NCI-H510A treated with DMSO at 0.1 percent for 48 hours (cell line): ENCODE results near the gene SLC17A2.
"Not testable (repeated sequence)": the region's sequence is repeated elsewhere in the genome, so short reads cannot be mapped to it uniquely, and the experiment has no call there.

Source experiments
- DNase-seq: peaks from one replicate; lab custom pipeline; 2025; lab: John Stamatoyannopoulos, UW

Gene SLC17A2

GRCh38 chr6:25951296-25952032, 21.0 kb upstream of the SLC17A2 start:
- DNase-seq: no peak

DNA sequence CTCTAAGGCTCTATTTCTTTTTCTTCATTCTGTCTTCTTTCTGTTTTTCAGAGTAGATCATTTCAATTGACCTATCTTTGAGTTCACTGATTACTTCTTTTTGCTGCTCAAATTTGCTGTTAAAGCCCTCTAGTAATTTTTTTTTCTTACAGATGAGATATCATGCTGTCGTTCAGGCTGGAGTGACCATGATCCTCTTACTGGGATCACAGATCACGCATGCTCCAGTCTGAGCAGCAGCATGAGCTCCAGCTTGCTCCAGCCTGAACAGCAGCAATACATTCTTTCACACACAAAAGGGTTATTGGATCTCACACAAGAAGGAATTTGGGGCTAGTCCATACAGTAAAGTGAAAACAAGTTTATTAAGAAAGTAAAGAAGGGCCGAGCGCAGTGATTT, 19.8 kb upstream of the SLC17A2 start:
- no peak for DNase-seq

GRCh38 chr6:25949695-25950094, 19.2 kb upstream of the SLC17A2 start:
- no peak for DNase-seq

- not testable (repeated sequence) for DNase-seq
Observed at GRCh38 chr6:25947492-25947891, 17.0 kb upstream of the SLC17A2 start.

DNA sequence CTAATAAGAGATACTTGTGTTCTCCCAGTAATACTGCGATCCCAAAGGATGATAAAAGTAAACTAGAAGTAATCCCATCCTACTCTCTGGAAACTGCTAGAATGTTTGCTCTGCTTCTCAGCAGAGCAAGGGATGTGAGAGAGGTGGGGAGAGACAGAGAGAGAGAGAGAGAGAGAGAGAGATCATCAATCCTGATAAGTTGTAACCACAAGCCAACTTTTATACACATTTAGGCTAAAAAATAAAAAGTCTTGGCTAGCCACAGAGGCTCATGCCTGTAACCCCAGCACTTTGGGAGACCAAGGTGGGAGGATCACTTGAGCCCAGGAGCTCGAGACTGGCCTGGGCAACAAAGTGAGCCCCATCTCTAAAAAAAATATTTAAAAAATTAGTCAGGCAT, 16.1 kb upstream of the SLC17A2 start:
- DNase-seq: no peak

DNA sequence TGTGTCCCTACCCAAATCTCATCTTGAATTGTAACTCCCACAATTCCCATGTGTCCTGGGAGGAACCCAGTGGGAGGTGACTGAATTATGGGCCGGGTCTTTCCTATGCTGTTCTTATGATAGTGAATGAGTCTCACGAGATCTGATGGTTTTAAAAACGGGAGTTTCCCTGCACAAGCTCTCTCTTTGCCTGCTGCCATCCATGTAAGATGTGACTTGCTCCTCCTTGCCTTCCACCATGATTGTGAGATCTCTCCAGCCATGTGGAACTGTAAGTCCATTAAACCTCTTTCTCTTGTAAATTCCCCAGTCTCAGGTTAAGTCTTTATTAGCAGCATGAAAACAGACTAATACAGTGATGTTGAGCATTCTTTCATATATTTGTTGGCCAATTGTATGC, 15.2 kb upstream of the SLC17A2 start:
- DNase-seq: not testable (repeated sequence)

- no peak for DNase-seq
Observed at GRCh38 chr6:25944688-25945574, 14.4 kb upstream of the SLC17A2 start.

DNA sequence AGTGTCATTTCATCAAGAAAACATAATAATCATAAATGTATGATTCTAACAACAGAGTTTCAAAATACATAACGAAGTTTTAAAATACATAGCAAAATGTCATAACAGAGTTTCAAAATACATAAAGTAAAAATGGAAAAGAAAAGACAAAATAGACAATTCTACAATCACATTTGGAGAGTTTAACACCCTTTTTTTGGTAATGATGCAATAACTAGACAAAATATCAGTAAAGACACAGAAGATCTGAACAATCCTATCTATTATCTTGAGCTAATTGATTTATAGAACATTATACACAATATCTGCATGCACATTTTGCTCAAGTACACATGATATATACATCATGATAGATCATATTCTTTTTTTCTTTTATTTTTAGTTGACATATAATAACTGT, 13.4 kb upstream of the SLC17A2 start:
- DNase-seq: no peak

GRCh38 chr6:25942561-25943147, 12.2 kb upstream of the SLC17A2 start:
- peak; percentile 34 for DNase-seq

DNA sequence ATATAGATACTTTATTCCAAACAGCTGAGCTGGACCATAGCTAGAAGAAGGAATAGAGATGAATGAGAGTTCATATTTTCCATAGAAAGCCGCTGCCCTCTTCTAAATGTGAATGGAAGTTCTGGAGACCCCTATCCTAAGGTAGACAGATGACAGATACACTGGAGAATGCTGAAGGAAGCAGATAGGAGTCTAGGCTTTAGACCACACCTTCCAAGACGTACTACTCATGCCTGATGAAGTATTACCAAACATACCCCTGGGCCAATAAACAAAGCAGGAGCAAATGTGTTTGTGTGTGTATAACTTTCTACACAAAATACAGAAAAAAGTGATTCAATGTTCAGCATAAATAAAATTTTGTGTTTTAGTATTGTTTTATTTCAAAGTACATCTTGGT, 9.1 kb upstream of the SLC17A2 start:
- DNase-seq: no peak

GRCh38 chr6:25935953-25936352, 5.5 kb upstream of the SLC17A2 start:
- DNase-seq: no peak

- no peak for DNase-seq
Observed at GRCh38 chr6:25934735-25935313, 4.3 kb upstream of the SLC17A2 start.

DNA sequence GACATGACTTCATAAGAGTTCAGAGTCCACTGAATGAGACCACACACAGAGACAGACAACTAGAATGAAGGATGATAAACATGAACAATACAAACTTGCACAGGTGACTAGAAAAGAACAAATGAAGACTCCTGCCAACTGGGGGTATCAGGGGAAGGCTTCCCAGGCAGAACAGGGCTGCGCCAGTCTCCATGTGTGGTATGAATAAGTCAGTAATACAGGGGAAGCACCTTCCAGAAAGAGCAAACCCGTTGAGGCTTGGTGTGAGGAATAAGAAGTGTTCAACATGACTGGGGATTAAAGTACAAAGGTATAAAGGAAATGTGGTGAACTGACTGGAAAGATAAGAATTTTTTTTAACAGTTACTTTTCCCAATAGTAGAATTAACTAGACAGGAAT, 3.7 kb upstream of the SLC17A2 start:
- no peak for DNase-seq

GRCh38 chr6:25931411-25931709, 869 bp upstream of the SLC17A2 start:
- DNase-seq: no peak

GRCh38 chr6:25929785-25930184, 706 bp downstream of the SLC17A2 start:
- not testable (repeated sequence) for DNase-seq

- no peak for DNase-seq
Observed at GRCh38 chr6:25928562-25929324, 1.7 kb downstream of the SLC17A2 start.

GRCh38 chr6:25927756-25928216, 2.7 kb downstream of the SLC17A2 start:
- DNase-seq: no peak

GRCh38 chr6:25927178-25927577, 3.3 kb downstream of the SLC17A2 start:
- no peak for DNase-seq

DNA sequence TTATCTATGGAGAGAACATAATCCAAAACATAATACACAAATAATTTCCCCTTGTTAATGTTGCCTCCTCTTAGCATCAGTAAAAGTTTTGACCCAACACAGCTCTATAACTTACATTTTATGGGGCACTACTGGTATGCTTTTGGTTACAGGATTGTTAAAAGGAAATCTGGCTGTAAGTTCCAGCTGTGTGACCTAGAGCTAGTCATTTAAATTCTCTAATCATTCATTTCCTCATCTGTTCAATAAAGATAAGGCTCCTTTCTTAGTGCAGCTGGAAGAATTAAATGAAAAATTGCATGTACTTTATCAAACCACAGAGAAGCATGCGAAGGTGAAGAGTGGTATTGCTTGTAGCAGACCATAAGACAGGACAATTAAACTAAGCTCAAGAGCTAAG, 4.6 kb downstream of the SLC17A2 start:
- no peak for DNase-seq

DNA sequence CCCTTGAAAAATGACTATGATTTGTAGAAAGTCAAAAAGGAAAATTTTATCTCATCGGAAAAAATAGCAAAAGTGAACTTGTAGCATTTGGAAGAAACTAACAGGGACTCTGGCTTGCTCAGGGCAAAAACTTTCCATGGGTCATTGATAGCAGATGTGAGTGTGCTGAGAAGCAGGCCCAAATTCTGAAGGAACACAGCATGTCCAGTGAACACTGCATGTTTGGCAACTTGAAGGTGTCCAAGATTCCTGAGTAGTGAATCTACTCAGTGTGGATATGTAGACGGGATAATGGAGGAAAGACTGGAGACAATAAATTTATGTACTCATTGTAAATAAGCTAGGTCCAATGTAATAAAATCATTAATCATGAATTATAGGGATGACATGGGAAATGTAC, 8.2 kb downstream of the SLC17A2 start:
- no peak for DNase-seq

DNA sequence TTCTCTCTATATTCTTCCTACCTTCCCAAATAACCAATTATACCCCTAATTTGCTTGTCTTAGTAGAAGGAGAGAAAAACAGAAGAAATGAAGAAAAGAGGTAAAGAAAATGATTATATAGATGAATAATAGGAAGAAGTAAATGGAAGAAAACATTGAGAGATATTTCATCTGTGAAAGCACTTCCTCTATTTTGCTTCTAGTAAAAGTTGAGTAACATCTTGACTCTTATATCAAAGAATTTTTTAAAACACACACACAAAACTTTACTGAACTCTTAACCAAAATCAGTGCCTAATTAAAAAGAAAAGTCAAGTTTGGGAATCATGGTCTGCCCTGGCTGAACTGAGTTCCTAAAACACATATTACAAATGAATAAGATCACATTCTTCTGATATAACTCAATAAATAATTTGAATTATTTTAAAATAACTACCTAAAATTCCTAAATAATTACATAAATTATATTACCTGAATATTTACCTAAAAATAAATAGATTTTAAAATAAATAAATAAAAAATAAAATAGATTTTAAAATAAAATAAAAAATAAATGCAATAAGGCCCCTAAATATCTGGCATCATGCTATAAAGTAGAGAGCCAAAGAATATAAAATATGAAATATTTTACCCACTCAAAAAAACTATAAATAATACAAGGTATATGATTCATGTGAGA, 8.8 kb downstream of the SLC17A2 start:
- no peak for DNase-seq
